Measurements from ENCODE around the gene HMOX1. TPM values are rescaled to one million over a fixed set of nuclear protein-coding genes. Genes with fewer than 3 reads are reported as not detected.

HMOX1 gene
- total RNA-seq, 1 experiment from 2014 or later: 63.1 TPM

- in situ Hi-C loops (cut with HindIII; ENCODE audit: low sequenced_read_pairs): no loop called here
- no peak for DNase-seq (ENCODE audit: low spot score)
Observed at GRCh38 chr22:35398591-35398973, 17.7 kb downstream of the HMOX1 start.

GRCh38 chr22:35399114-35399677, 18.3 kb downstream of the HMOX1 start:
- DNase-seq (ENCODE audit: low spot score): no peak
- in situ Hi-C loops (cut with HindIII; ENCODE audit: low sequenced_read_pairs): no loop called here

GRCh38 chr22:35399678-35400500, 19.0 kb downstream of the HMOX1 start, which contains the start of gene MCM5:
Gene MCM5 (plus strand): TSS chr22:35400140. CDS start chr22:35400439, 299 bp downstream.
- DNase-seq (ENCODE audit: low spot score): peak; percentile 97
- in situ Hi-C loops (cut with HindIII; ENCODE audit: low sequenced_read_pairs): no loop called here

- no peak for DNase-seq (ENCODE audit: low spot score)
- in situ Hi-C loops (cut with HindIII; ENCODE audit: low sequenced_read_pairs): no loop called here
Observed at GRCh38 chr22:35400501-35400790, 19.6 kb downstream of the HMOX1 start.

- no peak for DNase-seq (ENCODE audit: low spot score)
- in situ Hi-C loops (cut with HindIII; ENCODE audit: low sequenced_read_pairs): no loop called here
Observed at GRCh38 chr22:35401863-35402262, 21.0 kb downstream of the HMOX1 start.

- in situ Hi-C loops (cut with HindIII; ENCODE audit: low sequenced_read_pairs): no loop called here
- DNase-seq (ENCODE audit: low spot score): no peak
Observed at GRCh38 chr22:35403356-35403755, 22.5 kb downstream of the HMOX1 start.

- DNase-seq (ENCODE audit: low spot score): no peak
- in situ Hi-C loops (cut with HindIII; ENCODE audit: low sequenced_read_pairs): no loop called here
Observed at GRCh38 chr22:35404176-35404575, 23.3 kb downstream of the HMOX1 start.

GRCh38 chr22:35406443-35406842, 25.5 kb downstream of the HMOX1 start:
- no peak for DNase-seq (ENCODE audit: low spot score)
- in situ Hi-C loops (cut with HindIII; ENCODE audit: low sequenced_read_pairs): no loop called here

- no peak for DNase-seq (ENCODE audit: low spot score)
- in situ Hi-C loops (cut with HindIII; ENCODE audit: low sequenced_read_pairs): no loop called here
Observed at GRCh38 chr22:35407362-35407761, 26.5 kb downstream of the HMOX1 start.

- in situ Hi-C loops (cut with HindIII; ENCODE audit: low sequenced_read_pairs): no loop called here
Observed at GRCh38 chr22:35409783-35410662, 29.1 kb downstream of the HMOX1 start.

GRCh38 chr22:35410663-35411034, 29.8 kb downstream of the HMOX1 start:
- DNase-seq (ENCODE audit: low spot score): no peak
- in situ Hi-C loops (cut with HindIII; ENCODE audit: low sequenced_read_pairs): no loop called here

More at GRCh38 chr22:35409783-35410662, 29.1 kb downstream of the HMOX1 start:
- no peak for DNase-seq (ENCODE audit: low spot score)

- in situ Hi-C loops (cut with HindIII; ENCODE audit: low sequenced_read_pairs): no loop called here
- no peak for DNase-seq (ENCODE audit: low spot score)
Observed at GRCh38 chr22:35411102-35411501, 30.2 kb downstream of the HMOX1 start.

GRCh38 chr22:35413624-35414023, 32.7 kb downstream of the HMOX1 start:
- no peak for DNase-seq (ENCODE audit: low spot score)
- in situ Hi-C loops (cut with HindIII; ENCODE audit: low sequenced_read_pairs): no loop called here

- in situ Hi-C loops (cut with HindIII; ENCODE audit: low sequenced_read_pairs): no loop called here
- DNase-seq (ENCODE audit: low spot score): no peak
Observed at GRCh38 chr22:35417606-35418005, 36.7 kb downstream of the HMOX1 start.

GRCh38 chr22:35418088-35418487, 37.2 kb downstream of the HMOX1 start:
- no peak for DNase-seq (ENCODE audit: low spot score)
- in situ Hi-C loops (cut with HindIII; ENCODE audit: low sequenced_read_pairs): no loop called here

GRCh38 chr22:35418731-35419130, 37.8 kb downstream of the HMOX1 start:
- in situ Hi-C loops (cut with HindIII; ENCODE audit: low sequenced_read_pairs): no loop called here
- no peak for DNase-seq (ENCODE audit: low spot score)

- in situ Hi-C loops (cut with HindIII; ENCODE audit: low sequenced_read_pairs): no loop called here
- peak; percentile 41 for DNase-seq (ENCODE audit: low spot score)
Observed at GRCh38 chr22:35419756-35420155, 38.9 kb downstream of the HMOX1 start.

GRCh38 chr22:35421121-35421520, 40.2 kb downstream of the HMOX1 start:
- in situ Hi-C loops (cut with HindIII; ENCODE audit: low sequenced_read_pairs): no loop called here
- no peak for DNase-seq (ENCODE audit: low spot score)

- DNase-seq (ENCODE audit: low spot score): no peak
- in situ Hi-C loops (cut with HindIII; ENCODE audit: low sequenced_read_pairs): no loop called here
Observed at GRCh38 chr22:35422145-35422544, 41.2 kb downstream of the HMOX1 start.

- no peak for DNase-seq (ENCODE audit: low spot score)
- in situ Hi-C loops (cut with HindIII; ENCODE audit: low sequenced_read_pairs): no loop called here
Observed at GRCh38 chr22:35422936-35423335, 42.0 kb downstream of the HMOX1 start.
